WI38 (cell line): ENCODE data around the gene ERG.

Experiments
- H3K4me3 ChIP-seq: 2 replicates; pipeline ENCODE4 v1.5.1; 2011; ENCODE audit warnings: low read depth, mild to moderate bottlenecking, control low read depth, low read length
- TF ChIP-seq, protein P1 (sequence below): IDR thresholded peaks from 2 replicates; pipeline ENCODE4 v1.5.1; 2012; ENCODE audit warnings: low read depth, mild to moderate bottlenecking, control low read depth, low read length

The ERG gene

GRCh38 chr21:38410466-38410865, 87.8 kb downstream of the ERG start:
- no peak overlapping the region for H3K4me3 ChIP-seq
- TF ChIP-seq, protein P1, sequence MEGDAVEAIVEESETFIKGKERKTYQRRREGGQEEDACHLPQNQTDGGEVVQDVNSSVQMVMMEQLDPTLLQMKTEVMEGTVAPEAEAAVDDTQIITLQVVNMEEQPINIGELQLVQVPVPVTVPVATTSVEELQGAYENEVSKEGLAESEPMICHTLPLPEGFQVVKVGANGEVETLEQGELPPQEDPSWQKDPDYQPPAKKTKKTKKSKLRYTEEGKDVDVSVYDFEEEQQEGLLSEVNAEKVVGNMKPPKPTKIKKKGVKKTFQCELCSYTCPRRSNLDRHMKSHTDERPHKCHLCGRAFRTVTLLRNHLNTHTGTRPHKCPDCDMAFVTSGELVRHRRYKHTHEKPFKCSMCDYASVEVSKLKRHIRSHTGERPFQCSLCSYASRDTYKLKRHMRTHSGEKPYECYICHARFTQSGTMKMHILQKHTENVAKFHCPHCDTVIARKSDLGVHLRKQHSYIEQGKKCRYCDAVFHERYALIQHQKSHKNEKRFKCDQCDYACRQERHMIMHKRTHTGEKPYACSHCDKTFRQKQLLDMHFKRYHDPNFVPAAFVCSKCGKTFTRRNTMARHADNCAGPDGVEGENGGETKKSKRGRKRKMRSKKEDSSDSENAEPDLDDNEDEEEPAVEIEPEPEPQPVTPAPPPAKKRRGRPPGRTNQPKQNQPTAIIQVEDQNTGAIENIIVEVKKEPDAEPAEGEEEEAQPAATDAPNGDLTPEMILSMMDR = no peak

DNA sequence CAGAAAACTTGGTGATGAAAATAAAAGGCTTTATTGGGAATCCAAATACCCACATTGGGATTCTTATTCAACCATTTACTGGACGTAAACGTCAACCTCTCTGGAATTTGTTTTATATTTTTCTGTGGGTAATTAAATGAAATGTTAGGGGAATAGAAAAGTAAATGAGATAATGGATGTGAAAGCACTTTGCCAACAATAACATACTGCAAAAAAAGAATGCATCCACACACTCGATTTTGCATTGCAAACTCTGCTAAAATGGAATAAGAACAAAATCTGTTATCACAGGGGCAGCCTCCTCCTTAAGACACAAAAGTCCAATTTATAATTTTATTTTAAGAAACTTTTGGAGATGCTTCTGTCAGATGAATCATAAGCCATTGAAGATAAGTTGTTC, 88.4 kb downstream of the ERG start:
- no peak overlapping the region for H3K4me3 ChIP-seq

DNA sequence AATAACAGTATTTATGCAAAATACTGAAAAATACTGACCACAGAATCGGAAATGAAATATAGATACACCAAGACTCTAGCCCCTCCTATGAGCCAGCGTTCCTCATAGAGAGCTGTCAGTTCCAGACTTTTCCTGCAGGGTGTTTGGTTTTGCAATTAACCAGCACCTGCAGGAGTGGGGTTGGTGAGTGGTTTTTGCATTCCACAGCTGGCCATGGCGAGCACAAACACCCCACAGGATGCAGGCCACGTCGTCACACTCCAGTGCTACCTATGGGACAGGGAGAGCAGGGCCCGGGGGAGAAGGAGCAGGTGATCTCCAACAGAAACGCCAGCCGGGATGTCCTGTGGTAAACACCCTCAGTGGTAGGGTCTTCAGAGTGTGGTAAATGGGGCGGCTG, 94.1 kb downstream of the ERG start:
- H3K4me3 ChIP-seq = no peak overlapping the region
- TF ChIP-seq, protein P1 = no peak

More for the DNA sequence above, 88.4 kb downstream of the ERG start:
- TF ChIP-seq, protein P1 = no peak

DNA sequence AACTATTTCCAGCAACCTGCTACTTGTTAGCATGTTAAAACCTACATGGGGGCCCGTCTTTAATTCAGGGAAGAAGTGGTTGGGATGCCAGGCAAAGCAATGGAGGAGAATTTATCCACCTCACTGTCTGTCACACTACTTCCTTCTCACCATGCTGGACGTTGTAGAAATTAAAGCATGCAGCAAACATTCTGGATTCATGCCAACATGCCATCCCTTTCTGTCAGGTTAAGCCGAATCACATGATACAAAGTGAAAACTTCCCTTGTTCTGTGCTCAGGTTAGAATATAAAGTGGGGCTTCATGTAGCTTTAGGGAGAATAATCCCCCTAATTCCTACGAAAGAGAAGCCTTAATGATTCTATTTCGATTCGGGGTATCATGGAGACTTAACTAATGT, 95.5 kb downstream of the ERG start:
- no peak overlapping the region for H3K4me3 ChIP-seq
- TF ChIP-seq, protein P1 = no peak

DNA sequence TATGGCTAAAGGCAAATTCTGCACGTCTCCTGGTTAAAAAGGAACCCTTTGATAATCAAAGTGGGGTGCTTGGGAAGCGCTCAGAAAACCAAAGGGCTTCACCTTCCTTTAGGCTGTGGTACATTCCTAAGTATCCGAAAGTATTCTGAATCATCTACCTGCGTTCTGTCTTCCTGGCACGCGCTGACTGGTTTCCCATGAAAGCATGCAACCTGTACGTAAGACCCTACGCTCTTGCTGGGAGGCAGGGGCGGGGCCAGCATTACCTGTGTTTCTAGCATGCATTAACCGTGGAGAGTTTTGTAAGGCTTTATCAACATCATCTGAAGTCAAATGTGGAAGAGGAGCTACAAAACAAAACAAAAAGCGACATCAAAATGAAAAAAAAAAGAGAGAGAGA, 96.0 kb downstream of the ERG start:
- TF ChIP-seq, protein P1 = no peak
- no peak overlapping the region for H3K4me3 ChIP-seq

DNA sequence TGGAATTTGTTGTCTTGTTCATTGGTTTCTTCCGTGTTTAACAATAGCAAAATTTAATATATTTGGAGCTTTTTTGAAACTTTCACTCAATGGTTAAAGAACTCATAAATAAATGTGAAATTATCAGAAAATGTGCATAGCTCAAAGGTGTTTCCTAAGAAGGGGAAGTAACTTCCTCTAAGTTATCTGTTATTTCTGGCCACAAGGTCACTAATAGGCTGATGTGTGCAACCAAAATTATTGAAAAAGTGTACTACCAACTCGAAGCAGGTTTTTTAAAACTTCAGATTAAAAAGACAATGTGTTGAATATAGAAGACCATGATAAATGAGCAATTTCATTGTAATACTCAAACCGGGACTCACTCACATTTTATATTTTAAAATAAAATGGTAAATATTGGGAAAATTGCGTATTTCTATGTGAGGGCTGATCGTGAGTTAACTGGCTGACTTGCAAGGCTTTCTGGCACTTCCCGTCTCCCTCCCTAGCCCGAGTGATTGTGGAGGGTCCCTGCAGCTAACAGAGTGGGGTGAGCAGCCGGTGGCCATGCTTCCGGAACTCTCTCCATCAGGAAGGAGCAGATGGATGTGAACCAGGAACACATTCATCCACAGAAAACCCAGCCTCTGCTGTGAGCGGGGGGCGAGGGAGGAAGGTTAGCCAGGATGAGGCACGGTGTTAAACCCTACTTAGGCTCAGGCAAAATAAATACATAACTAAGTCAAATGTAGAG, 96.9 kb downstream of the ERG start:
- H3K4me3 ChIP-seq = no peak overlapping the region
- TF ChIP-seq, protein P1 = no peak

DNA sequence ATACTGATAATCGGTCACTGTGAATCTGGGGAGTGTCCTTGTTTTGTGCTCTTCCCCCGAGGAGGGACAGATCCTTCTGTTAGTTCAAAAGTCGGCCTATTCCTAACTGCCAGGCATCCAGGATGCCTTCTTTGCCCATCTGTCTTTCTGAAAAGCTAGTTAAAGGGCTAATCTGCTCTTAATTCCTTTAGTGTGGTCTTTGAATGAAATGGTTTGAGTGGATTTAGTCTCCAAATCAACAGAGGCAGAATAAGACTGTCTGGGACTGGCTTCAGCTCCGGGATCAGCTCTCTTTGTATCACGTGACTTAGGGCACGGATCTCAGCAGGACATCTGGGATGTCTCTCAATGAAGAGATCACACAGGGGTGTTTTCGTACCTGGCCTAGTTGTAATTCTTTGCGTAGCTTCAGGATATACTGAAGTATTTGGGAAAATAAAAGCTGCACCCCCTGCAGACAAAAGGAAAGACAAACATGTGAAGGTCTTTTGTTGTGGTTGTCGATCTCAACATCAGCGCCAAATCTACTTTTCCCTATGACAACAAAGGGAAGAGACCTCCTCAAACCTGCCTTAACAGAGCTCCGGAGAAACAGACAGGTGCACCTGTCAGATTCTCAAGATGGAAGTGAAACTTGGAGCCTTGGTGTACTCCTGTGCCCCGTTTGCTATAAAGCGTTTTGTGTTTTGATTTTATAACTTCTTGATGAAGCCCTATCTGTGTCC, 97.9 kb downstream of the ERG start:
- H3K4me3 ChIP-seq = no peak overlapping the region
- TF ChIP-seq, protein P1 = no peak
